ENCODE measurements around the gene ABCB6.

ABCB6 gene

GRCh38 chr2:219245148-219245898, 26.6 kb upstream of the ABCB6 start, which contains the start of the genes GLB1L and STK16:
Gene GLB1L (minus strand): TSS chr2:219245444. CDS start chr2:219243573, 1,871 bp downstream.
Gene STK16 (plus strand): TSS chr2:219245479. CDS start chr2:219246000, 521 bp downstream.
- peak; percentile 82 for DNase-seq (ENCODE audit: low read depth, low spot score)

GRCh38 chr2:219244789-219245147, 26.0 kb upstream of the ABCB6 start:
- DNase-seq (ENCODE audit: low read depth, low spot score) = no peak

- DNase-seq (ENCODE audit: low read depth, low spot score) = no peak
These were observed 24.6 kb upstream of the ABCB6 start for GRCh38 chr2:219243291-219243761.

- no peak for DNase-seq (ENCODE audit: low read depth, low spot score)
These were observed 15.6 kb upstream of the ABCB6 start for GRCh38 chr2:219234331-219234730.

GRCh38 chr2:219230059-219230540, 11.3 kb upstream of the ABCB6 start:
- no peak for DNase-seq (ENCODE audit: low read depth, low spot score)

GRCh38 chr2:219229305-219230058, 10.7 kb upstream of the ABCB6 start, which contains the start of the genes ANKZF1 and ATG9A:
Gene ANKZF1 (plus strand): TSS chr2:219229806. CDS start chr2:219230258, 452 bp downstream.
Gene ATG9A (minus strand): TSS chr2:219229636. CDS start chr2:219228024, 1,612 bp downstream.
- DNase-seq (ENCODE audit: low read depth, low spot score) = peak; percentile 98

DNA sequence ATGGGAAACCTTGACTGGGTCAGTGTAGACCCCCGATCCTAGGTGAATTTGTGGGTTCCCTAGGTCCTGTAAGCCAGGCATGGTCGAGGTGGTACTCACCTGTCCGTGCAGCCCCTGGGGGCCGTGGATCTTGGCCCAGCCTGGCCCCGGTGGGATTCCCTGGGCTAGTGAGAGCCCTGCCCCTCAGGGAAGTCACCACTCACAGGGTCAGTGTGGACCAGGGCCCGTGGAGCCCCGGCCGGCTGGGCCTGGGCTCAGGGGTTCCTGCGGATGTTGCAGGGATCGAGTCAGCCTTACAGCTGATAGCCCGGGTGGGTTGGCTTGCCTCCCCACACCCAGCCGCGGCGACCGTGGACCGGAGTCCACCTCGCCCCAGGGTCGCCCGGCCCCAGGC, 10.2 kb upstream of the ABCB6 start:
- DNase-seq (ENCODE audit: low read depth, low spot score) = no peak

DNA sequence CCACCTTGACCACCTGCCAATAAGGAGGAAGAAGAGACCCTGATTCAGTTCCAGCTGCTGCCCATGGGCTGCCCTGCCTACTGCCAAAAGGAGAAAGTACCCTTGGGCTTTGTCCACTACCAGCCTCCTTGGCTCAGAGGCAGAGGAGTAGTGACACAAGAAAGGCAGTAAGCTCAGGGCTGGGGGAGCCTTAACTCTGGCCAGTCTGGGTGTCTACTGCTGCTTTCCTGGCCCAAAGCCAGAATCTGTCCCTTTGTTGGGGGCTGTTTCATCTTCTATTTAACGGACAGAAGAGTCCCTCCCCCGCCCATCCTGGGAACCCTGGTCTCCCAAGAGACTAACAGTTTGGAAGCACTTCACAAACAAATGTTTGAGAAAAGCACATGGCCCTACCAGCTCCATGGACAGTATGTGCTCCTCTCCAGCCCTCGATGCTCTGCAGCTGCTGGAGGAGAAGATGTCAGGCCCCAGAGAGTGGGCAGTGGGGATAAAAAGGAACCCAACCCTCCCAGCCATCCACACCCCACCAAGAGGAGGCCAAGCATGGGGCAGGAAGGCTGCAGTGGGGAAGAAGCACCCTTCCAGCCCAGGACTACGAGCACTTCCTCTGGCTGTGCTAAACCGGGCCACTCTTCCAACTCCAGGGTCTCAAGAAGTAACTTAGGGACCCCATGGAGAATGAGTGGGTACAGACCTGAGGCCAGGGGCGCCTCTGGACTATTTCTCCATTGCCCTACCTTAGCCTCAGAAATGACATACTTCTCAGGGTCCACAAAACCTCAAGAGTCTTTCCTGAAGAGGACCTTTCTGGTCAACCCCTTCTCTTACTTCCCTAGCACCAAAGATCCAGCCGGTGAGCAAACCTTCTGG, 9.5 kb upstream of the ABCB6 start:
- DNase-seq (ENCODE audit: low read depth, low spot score) = no peak

DNA sequence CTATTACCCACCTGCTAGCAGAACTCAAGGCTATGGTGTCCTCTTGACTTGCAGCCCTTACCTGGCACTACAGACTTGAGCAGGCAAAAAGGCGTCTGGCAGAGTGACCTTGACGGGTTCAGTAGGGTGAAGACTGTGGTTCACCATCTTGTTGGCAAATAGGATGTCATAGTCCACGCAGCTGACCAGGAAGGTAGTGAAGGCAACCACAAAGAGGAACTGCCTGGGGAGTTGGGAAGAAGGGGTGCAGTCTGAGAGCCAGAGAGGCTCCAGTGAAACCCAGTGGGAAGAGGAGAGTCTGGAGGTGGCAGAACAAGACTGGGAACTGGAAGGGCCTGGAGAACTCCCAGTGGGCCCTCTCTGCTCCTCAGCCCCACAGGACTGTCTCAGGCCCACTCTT, 6.6 kb upstream of the ABCB6 start:
- no peak for DNase-seq (ENCODE audit: low read depth, low spot score)

DNA sequence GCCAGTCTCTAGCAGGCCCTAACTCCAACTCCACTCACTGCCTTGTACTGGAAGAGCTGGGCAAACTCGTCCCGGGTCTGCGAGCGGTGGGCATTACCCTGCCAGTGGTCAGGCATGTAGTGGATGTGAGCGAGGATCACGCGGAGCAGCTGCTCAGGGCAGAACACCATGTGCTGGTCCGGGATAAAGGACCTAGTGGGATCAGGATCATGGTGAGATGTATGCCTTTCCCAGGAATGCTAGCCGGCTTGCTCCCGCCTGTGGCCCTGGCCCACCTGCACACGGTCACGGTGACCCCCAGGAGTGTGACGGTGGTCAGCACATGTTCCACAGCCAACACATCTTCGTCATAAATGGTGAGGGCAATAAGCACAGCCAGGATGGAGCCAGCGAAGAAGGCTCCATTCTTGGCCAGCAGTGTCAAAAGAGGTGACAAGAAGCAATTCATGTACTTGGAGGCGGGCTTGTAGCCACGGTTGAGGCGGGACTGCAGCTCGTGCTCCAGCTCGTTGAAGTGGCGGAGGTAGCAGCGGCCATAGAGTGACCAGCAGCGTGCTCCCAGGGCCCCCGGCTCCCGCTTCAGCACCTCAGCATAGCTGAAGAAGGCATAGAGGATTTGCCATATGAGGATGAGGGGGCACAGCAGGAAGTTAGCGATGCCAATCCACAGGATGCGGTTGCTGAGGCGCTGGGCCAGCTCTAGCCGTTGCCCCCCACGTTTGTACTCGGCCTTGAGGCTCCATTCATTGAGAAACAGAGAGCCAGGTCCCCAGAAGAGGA, 5.3 kb upstream of the ABCB6 start:
- no peak for DNase-seq (ENCODE audit: low read depth, low spot score)

- DNase-seq (ENCODE audit: low read depth, low spot score) = no peak
These were observed 3.3 kb upstream of the ABCB6 start for GRCh38 chr2:219221957-219222518.

DNA sequence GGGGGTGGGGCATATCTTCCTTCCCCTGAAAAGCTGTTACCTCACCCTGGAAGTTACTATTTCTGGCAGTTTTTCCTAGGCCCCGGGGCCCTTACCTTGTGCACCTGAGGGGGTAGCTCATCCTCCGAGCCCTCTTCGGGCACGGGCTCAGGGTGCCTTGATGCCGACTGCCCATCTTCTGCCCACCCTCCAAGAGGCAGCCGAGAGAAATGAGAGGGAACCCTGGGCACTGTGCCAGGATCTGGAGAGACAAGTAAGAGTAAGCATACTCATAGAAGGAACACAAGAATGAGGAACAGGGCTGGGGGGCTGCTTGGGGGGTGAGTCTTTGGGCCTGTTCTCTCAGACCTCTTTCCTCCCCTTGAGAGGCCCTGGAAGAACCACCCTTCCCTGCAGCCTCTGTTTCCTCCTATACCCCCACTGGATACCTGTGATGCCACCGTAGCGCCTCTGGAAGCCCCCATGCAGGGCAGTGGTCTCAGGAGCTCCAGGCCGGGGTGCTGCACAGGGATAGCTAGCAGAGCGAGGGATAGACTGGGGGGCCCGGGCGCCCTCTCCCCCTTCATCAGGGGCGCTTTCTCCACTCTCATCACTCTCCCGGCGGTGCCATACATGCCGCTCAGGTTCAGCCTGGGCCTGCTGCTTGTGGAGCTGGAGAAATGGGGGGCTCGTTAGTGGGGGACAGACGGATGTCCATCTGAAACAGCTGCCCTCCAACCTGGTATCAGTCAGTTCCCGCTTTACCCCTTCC, 2.1 kb upstream of the ABCB6 start:
- DNase-seq (ENCODE audit: low read depth, low spot score) = no peak

GRCh38 chr2:219219784-219220532, 1.2 kb upstream of the ABCB6 start:
- no peak for DNase-seq (ENCODE audit: low read depth, low spot score)

GRCh38 chr2:219218217-219218731, 484 bp downstream of the ABCB6 start:
- DNase-seq (ENCODE audit: low read depth, low spot score) = no peak

DNA sequence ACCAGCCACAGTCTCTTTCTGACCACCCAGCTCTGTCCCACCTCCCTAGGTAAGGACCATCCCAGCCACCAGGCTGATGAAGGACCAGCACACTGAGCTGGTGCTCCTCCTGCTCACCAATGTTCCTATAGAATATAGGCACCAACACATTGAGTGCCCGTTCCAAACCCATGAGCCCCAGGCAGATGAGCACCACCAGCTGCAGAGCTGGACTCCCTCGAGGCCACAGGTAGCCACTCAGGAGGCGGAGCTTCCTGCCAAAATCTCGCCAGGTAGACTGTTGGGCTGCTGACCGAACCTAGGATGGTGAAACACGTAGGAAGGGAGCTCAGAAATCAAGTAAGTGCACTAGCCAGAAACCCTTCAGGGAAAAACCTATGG, 2.2 kb downstream of the ABCB6 start:
- no peak for DNase-seq (ENCODE audit: low read depth, low spot score)

DNA sequence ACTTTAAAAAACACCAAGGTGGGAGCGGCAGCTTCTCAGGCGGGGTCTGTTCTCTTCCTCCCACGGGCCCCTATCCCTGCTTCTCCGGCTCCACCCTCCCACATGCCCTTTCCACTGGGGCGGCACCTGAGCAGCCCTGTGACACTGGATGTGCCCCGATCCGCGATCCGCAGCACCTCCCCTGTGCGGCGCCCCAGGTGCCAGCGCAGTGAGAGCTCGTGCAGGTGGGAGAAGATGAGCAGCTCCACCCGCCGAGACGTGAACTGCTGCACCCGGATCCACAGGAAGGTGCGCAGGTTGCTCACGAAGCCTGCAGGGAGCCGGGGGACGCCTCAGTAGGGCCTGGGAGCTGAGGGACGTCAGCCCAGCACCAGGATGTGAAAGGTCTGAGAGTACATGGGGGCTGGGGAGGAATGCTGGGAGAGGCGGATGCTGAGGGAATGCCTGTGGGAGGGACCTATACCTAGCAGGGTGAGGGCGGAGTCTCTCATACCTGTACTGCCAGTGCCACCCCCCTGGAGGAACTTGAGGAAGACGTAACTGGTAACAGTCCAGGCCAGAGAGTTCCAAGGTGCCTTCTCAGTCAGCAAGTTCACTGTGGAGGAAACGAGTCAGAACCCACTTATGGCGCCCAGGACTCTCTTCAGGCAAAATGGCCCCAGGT, 2.8 kb downstream of the ABCB6 start:
- DNase-seq (ENCODE audit: low read depth, low spot score) = no peak

DNA sequence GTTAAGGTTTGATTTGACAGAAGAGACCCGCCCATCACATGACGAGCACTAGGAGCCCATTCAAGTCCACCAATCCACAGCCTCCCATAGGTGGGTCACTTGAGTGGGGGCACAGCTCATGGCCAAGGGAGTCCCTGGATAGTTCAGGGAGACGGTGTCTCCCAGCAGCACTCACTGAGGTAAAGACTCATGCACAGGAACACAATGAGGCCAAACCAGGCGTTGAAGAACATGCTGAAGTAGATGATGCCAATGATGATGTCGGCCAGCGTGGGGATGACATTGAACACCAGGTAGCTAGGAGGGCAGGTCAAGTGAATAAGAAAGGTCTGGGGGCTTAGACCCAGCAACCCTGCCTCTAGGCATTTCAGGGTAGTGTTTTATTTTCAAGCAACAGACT, 4.0 kb downstream of the ABCB6 start:
- no peak for DNase-seq (ENCODE audit: low read depth, low spot score)

DNA sequence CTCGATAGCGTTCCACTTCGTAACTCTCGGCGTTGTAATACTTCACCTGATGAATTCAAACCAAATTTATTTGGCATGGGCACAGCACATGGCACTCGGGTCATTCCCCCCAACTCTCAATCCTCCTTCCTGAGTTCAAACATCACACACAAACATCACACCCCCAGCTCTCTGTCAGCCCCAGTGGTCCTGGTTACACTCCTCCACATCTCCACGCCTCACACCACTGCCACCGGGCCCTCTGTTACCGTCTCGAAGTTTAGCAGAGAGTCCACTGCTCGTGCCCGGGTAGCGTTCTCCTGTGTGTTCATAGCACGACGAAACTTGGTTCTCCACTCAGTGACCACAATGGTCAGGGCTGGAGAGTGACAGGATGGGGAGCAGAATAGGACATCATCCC, 4.6 kb downstream of the ABCB6 start:
- no peak for DNase-seq (ENCODE audit: low read depth, low spot score)
